ENCODE data around the gene CDC42BPA. TPM values are rescaled to one million over a fixed set of nuclear protein-coding genes. Genes with fewer than 3 reads are reported as not detected.

The CDC42BPA gene
- polyA plus RNA-seq, 1 of the 3 experiments (the other 2 are of a cell fraction), result 6.8 TPM

DNA sequence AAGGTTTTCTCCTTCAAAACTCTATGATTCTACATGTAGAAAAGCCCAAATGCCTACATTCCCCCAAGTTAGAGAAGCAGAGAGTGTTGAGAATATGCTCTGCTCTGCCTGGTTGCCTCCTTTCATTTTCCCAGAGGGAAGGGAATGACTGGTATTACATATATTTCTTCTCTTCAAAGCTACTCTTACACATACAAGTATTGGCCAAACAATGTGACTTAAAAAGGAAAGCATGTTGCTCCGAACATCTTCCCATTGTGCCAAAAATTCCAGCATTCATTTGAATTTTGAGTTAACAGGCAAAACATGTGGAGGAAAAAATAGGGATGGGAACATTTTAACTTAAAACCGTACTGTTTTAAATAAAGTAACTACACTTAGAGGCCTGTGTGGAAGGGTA lies 253.0 kb downstream of the CDC42BPA start:
- Histone ChIP-seq H3K4me3 (ENCODE audit: low read depth in 2 of 2, low read length in 1 of 2) (no peak overlapping the region), H3K4me1 (ENCODE audit: control insufficient read depth in 1 of 2, insufficient read depth in 2 of 2, low read depth in 1 of 2, low read length in 1 of 2) (no peaks in the 10 kb centered on the region; a peak in 1 of 4 replicates), H4K20me1 (ENCODE audit: insufficient read depth) (no peaks in the 10 kb centered on the region), H3K9me2 (no peaks in the 10 kb centered on the region), H3K9me3 (no peaks in the 10 kb centered on the region), H3K9ac (no peak overlapping the region), H3K36me3 (replicated peaks in 1 of 2; ENCODE audit: control insufficient read depth in 1 of 2, insufficient read depth in 2 of 2, low read length in 1 of 2) (peaks cover 33 to 41% of the 10 kb centered on the region in 2 experiments), H3K27ac (ENCODE audit: low read depth in 2 of 2, low read length in 1 of 2) (no peak overlapping the region), H3K4me2 (no peak overlapping the region), H2AFZ (ENCODE audit: low read depth) (no peak overlapping the region), H3F3A (replicated peaks; ENCODE audit: insufficient read depth) (peaks cover 4% of the 10 kb centered on the region), H3K27me3 (ENCODE audit: insufficient read depth) (no peaks in the 10 kb centered on the region), H3K79me2 (ENCODE audit: insufficient read depth) (no peaks in the 10 kb centered on the region)
- TF ChIP-seq, protein P1, sequence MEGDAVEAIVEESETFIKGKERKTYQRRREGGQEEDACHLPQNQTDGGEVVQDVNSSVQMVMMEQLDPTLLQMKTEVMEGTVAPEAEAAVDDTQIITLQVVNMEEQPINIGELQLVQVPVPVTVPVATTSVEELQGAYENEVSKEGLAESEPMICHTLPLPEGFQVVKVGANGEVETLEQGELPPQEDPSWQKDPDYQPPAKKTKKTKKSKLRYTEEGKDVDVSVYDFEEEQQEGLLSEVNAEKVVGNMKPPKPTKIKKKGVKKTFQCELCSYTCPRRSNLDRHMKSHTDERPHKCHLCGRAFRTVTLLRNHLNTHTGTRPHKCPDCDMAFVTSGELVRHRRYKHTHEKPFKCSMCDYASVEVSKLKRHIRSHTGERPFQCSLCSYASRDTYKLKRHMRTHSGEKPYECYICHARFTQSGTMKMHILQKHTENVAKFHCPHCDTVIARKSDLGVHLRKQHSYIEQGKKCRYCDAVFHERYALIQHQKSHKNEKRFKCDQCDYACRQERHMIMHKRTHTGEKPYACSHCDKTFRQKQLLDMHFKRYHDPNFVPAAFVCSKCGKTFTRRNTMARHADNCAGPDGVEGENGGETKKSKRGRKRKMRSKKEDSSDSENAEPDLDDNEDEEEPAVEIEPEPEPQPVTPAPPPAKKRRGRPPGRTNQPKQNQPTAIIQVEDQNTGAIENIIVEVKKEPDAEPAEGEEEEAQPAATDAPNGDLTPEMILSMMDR (IDR thresholded peaks at IDR 0.05), result no peak
- TF ChIP-seq EP300 (IDR thresholded peaks at IDR 0.05; ENCODE audit: borderline replicate concordance in 1 of 2, low read depth in 1 of 2, low read length in 1 of 2) (no peak), MEF2A (IDR thresholded peaks at IDR 0.05; ENCODE audit: borderline replicate concordance, low read depth) (no peak), SMC3 (IDR thresholded peaks at IDR 0.05; ENCODE audit: low read depth, low read length) (no peak), GABPA (IDR thresholded peaks at IDR 0.05; ENCODE audit: low read depth) (no peak), JUND (IDR thresholded peaks at IDR 0.05) (no peak), FOSL2 (IDR thresholded peaks at IDR 0.05; ENCODE audit: borderline replicate concordance, low read depth) (no peak), FOXJ3 (CRISPR knock-in tag; IDR thresholded peaks at IDR 0.05) (no peak), MXI1 (IDR thresholded peaks at IDR 0.05; ENCODE audit: low read depth, low read length) (no peak), RFX5 (IDR thresholded peaks at IDR 0.05; ENCODE audit: low read length) (no peak), TAF1 (IDR thresholded peaks at IDR 0.05; ENCODE audit: borderline replicate concordance, low read depth, low read length) (no peak), RCOR1 (IDR thresholded peaks at IDR 0.05; ENCODE audit: low read length) (no peak), ELF1 (IDR thresholded peaks at IDR 0.05) (no peak), POLR2AphosphoS5 (IDR thresholded peaks at IDR 0.05; ENCODE audit: low read depth, low read length) (no peak), FOXM1 (IDR thresholded peaks at IDR 0.05; ENCODE audit: low read depth) (no peak), RXRA (IDR thresholded peaks at IDR 0.05; ENCODE audit: borderline replicate concordance, low read depth) (no peak)
- TF ChIP-seq, protein P2, sequence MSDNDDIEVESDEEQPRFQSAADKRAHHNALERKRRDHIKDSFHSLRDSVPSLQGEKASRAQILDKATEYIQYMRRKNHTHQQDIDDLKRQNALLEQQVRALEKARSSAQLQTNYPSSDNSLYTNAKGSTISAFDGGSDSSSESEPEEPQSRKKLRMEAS (IDR thresholded peaks at IDR 0.05; ENCODE audit: low read depth), result no peak
- TF ChIP-seq, protein P3, sequence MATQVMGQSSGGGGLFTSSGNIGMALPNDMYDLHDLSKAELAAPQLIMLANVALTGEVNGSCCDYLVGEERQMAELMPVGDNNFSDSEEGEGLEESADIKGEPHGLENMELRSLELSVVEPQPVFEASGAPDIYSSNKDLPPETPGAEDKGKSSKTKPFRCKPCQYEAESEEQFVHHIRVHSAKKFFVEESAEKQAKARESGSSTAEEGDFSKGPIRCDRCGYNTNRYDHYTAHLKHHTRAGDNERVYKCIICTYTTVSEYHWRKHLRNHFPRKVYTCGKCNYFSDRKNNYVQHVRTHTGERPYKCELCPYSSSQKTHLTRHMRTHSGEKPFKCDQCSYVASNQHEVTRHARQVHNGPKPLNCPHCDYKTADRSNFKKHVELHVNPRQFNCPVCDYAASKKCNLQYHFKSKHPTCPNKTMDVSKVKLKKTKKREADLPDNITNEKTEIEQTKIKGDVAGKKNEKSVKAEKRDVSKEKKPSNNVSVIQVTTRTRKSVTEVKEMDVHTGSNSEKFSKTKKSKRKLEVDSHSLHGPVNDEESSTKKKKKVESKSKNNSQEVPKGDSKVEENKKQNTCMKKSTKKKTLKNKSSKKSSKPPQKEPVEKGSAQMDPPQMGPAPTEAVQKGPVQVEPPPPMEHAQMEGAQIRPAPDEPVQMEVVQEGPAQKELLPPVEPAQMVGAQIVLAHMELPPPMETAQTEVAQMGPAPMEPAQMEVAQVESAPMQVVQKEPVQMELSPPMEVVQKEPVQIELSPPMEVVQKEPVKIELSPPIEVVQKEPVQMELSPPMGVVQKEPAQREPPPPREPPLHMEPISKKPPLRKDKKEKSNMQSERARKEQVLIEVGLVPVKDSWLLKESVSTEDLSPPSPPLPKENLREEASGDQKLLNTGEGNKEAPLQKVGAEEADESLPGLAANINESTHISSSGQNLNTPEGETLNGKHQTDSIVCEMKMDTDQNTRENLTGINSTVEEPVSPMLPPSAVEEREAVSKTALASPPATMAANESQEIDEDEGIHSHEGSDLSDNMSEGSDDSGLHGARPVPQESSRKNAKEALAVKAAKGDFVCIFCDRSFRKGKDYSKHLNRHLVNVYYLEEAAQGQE (IDR thresholded peaks at IDR 0.05; ENCODE audit: low read depth, low read length), result no peak
- ChIA-PET POLR2A (no interaction called here), CTCF (interaction anchor here (0.6 kb wide), 1 partner anchor 374 kb away, joined by 3 read pairs; no protein-coding TSS in a partner anchor)
- no peak for DNase-seq
- 94% methylated on average over 2 of the region's 2 CpGs for WGBS (ENCODE audit: low lambda C conversion rate)
